Mammary epithelial cell (primary cell): ENCODE measurements around the gene SLC22A17.

Experiments used
- CTCF ChIP-seq, 2 donors: IDR thresholded peaks in 1 of 2; conservative IDR thresholded peaks in 1 of 2; 2 replicates each; pipeline ENCODE4 v1.5.1; 2011 to 2012; ENCODE audit warnings: inconsistent platforms in 2 of 2, low read length in 2 of 2, mild to moderate bottlenecking in 2 of 2, control low read depth in 1 of 2, low read depth in 1 of 2; ENCODE audit not compliant: insufficient read depth in 1 of 2; ENCODE audit errors: extremely low read depth in 1 of 2
- EZH2 ChIP-seq: IDR thresholded peaks from 2 replicates; pipeline ENCODE4 v1.6.1; 2012; ENCODE audit warnings: low read length, inconsistent platforms, borderline replicate concordance

- TF ChIP-seq CTCF (conservative IDR thresholded peaks at IDR 0.05 in 1 of 2, IDR thresholded peaks at IDR 0.05 in 1 of 2; ENCODE audit: extremely low read depth in 1 of 2, insufficient read depth in 1 of 2, low read depth in 1 of 2, low read length in 2 of 2) (no peak), EZH2 (no peak)
Measured at GRCh38 chr14:23320584-23321571, 31.8 kb downstream of the SLC22A17 start, which contains the start of gene PABPN1.
